Ovary (tissue), 3 donors: ENCODE measurements around the gene HPCAL1.

Experiments used
- CTCF ChIP-seq, 3 donors: fragments of 450-650 bp in 2 of 3; fragments of 200-600 bp in 1 of 3; IDR thresholded peaks; one replicate each; pipeline versions ENCODE4 v1.5.1 to v1.8.0; 2016 to 2022; ENCODE audit warnings: antibody characterized with exemption in 3 of 3, mild to moderate bottlenecking in 1 of 3
- EP300 ChIP-seq: sonication (generic); formaldehyde crosslinking; IDR thresholded peaks from one replicate; pipeline ENCODE4 v1.6.1; 2017; ENCODE audit warnings: antibody characterized with exemption
- POLR2A ChIP-seq: fragments of 450-650 bp; IDR thresholded peaks from one replicate; pipeline ENCODE4 v1.6.1; 2017; ENCODE audit warnings: antibody characterized with exemption, mild to moderate bottlenecking, moderate library complexity
- donor health status: DM: no; HTN: no; CAD: no.

- TF ChIP-seq POLR2A (no peak), CTCF (IDR thresholded peaks at IDR 0.05) (no peak), EP300 (no peak)
Observed at GRCh38 chr2:10271946-10272345, 30.8 kb upstream of the HPCAL1 start.
